MM.1S (cell line): ENCODE measurements around the gene FHIT.

Source experiments
- DNase-seq: peaks from one replicate; pipeline ENCODE4 v3.0.0-alpha.2; 2015
- H2AFZ ChIP-seq: fragments of 300-600 bp; sonication (generic); 2 replicates; pipeline ENCODE4 v1.6.0; 2016; ENCODE audit warnings: antibody characterized with exemption, low read length
- H3F3A ChIP-seq: fragments of 300-600 bp; sonication (generic); 2 replicates; pipeline ENCODE4 v1.6.1; 2016; ENCODE audit warnings: mild to moderate bottlenecking, antibody characterized with exemption, low read length, moderate library complexity, mixed read lengths; ENCODE audit not compliant: insufficient read depth
- H3K27ac ChIP-seq: fragments of 300-600 bp; sonication (generic); 2 replicates; pipeline ENCODE4 v1.5.1; 2016; ENCODE audit warnings: mild to moderate bottlenecking, low read length
- H3K27me3 ChIP-seq: fragments of 300-600 bp; sonication (generic); replicated peaks from 2 replicates; pipeline ENCODE4 v1.6.0; 2016; ENCODE audit warnings: low read length; ENCODE audit not compliant: insufficient read depth
- H3K36me3 ChIP-seq: fragments of 300-600 bp; sonication (generic); replicated peaks from 2 replicates; pipeline ENCODE4 v1.6.1; 2016; ENCODE audit warnings: mild to moderate bottlenecking, low read length, mixed read lengths; ENCODE audit not compliant: insufficient read depth
- H3K4me1 ChIP-seq: fragments of 300-600 bp; sonication (generic); 2 replicates; pipeline ENCODE4 v1.6.1; 2016; ENCODE audit warnings: low read length, mixed read lengths
- H3K4me2 ChIP-seq: fragments of 300-600 bp; sonication (generic); 2 replicates; pipeline ENCODE4 v1.6.0; 2016; ENCODE audit warnings: low read depth, low read length
- H3K4me3 ChIP-seq: fragments of 300-600 bp; sonication (generic); 2 replicates; pipeline ENCODE4 v1.5.1; 2016; ENCODE audit warnings: low read length, mixed read lengths
- H3K79me2 ChIP-seq: fragments of 300-600 bp; sonication (generic); 2 replicates; pipeline ENCODE4 v1.6.1; 2016; ENCODE audit warnings: mixed run types, low read length, mixed read lengths
- H3K9ac ChIP-seq: fragments of 300-600 bp; sonication (generic); 2 replicates; pipeline ENCODE4 v1.6.1; 2016; ENCODE audit warnings: low read length, mixed read lengths
- H3K9me2 ChIP-seq: fragments of 300-600 bp; sonication (generic); replicated peaks from 2 replicates; pipeline ENCODE4 v1.6.1; 2016; ENCODE audit warnings: mild to moderate bottlenecking, low read length, mixed read lengths; ENCODE audit not compliant: insufficient read depth
- H3K9me3 ChIP-seq: fragments of 300-600 bp; sonication (generic); replicated peaks from 2 replicates; pipeline ENCODE4 v1.6.1; 2016; ENCODE audit warnings: mild to moderate bottlenecking, low read length, mixed read lengths; ENCODE audit not compliant: insufficient read depth
- H4K20me1 ChIP-seq: fragments of 300-600 bp; sonication (generic); 2 replicates; pipeline ENCODE4 v1.6.1; 2016; ENCODE audit warnings: mild to moderate bottlenecking, low read length, moderate library complexity, mixed read lengths; ENCODE audit not compliant: insufficient read depth
- EZH2 ChIP-seq: fragments of 300-600 bp; sonication (generic); optimal IDR thresholded peaks from 2 replicates; pipeline ENCODE3; 2017; ENCODE audit warnings: low read depth, mild to moderate bottlenecking, antibody characterized with exemption, low read length, mixed read lengths
- EZH2phosphoT487 ChIP-seq: fragments of 300-600 bp; sonication (generic); IDR thresholded peaks from 2 replicates; pipeline ENCODE4 v1.6.1; 2018; ENCODE audit warnings: antibody characterized with exemption, low read length
- TF ChIP-seq, protein P1 (sequence below): fragments of 300-600 bp; sonication (generic); IDR thresholded peaks from 2 replicates; pipeline ENCODE4 v1.5.1; 2016; ENCODE audit warnings: antibody characterized with exemption, low read length, mixed read lengths

The FHIT gene

DNA sequence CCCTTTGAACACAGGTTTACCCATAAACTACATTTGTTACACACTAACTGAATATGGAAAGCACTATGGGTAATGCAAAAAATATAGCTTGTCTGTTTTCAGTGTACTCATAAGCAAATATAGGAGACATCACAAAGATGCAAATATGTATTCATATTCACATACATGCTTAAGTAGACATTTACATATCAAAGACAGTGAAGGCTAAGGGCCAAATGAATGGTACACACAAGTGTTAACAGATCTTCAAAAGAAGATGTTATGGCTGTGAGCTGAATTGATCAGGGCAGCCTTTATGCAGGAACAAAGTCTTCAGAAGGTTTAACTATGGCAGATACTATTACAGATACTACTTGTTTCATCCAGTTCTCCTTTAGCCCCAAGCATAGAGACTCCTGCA is 384.1 kb downstream of the FHIT start:
- Histone ChIP-seq H3K4me1 (no peaks in the 10 kb centered on the region), H3K36me3 (no peaks in the 10 kb centered on the region), H3K4me2 (no peak overlapping the region), H3K27me3 (no peaks in the 10 kb centered on the region), H3K9me3 (no peaks in the 10 kb centered on the region), H3F3A (no peaks in the 10 kb centered on the region), H4K20me1 (no peaks in the 10 kb centered on the region), H3K9me2 (no peaks in the 10 kb centered on the region), H3K4me3 (no peak overlapping the region), H3K9ac (no peak overlapping the region), H3K79me2 (no peaks in the 10 kb centered on the region), H3K27ac (no peak overlapping the region), H2AFZ (no peak overlapping the region)
- TF ChIP-seq EZH2phosphoT487 (no peak), EZH2 (no peak)
- TF ChIP-seq, protein P1, sequence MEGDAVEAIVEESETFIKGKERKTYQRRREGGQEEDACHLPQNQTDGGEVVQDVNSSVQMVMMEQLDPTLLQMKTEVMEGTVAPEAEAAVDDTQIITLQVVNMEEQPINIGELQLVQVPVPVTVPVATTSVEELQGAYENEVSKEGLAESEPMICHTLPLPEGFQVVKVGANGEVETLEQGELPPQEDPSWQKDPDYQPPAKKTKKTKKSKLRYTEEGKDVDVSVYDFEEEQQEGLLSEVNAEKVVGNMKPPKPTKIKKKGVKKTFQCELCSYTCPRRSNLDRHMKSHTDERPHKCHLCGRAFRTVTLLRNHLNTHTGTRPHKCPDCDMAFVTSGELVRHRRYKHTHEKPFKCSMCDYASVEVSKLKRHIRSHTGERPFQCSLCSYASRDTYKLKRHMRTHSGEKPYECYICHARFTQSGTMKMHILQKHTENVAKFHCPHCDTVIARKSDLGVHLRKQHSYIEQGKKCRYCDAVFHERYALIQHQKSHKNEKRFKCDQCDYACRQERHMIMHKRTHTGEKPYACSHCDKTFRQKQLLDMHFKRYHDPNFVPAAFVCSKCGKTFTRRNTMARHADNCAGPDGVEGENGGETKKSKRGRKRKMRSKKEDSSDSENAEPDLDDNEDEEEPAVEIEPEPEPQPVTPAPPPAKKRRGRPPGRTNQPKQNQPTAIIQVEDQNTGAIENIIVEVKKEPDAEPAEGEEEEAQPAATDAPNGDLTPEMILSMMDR: no peak
- DNase-seq: no peak

DNA sequence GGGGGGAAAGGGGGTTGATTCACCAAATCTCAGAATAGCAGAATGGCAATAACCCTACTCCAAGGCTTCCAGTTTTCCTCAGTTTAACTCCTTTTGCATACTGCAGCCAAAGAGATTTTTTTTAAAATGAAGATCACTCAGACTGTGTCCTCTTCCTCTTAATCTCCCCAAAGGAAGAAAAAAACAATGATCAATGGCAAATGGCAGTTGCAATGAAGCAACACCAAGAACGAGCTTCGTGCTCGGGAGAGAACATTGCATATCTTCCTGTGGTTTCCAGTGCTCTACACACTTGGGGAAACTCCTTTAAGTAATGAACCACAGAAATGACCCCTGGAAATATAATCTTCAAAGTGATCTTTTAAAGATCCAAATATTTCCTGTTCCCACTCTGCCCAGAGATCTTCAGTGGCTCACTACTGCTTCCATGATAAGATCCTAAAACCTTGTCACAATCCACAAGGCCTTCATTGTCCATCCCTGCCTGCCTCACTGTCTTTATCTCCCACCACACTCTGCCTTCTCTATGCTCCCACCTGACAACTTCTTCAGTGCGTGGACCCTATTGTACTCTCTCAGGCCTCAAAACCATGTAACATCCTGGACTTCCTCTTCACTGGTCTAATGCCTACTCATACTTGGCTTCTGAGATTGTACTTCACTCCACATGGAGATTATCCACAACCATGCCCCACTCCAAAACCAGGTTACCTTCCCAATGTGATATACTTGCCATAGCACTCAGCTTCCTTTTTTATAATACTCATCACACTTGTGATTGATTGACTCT is 394.8 kb downstream of the FHIT start:
- no peaks in the 10 kb centered on the region for H3K79me2 ChIP-seq
- no peaks in the 10 kb centered on the region for H4K20me1 ChIP-seq
- no peak for DNase-seq

DNA sequence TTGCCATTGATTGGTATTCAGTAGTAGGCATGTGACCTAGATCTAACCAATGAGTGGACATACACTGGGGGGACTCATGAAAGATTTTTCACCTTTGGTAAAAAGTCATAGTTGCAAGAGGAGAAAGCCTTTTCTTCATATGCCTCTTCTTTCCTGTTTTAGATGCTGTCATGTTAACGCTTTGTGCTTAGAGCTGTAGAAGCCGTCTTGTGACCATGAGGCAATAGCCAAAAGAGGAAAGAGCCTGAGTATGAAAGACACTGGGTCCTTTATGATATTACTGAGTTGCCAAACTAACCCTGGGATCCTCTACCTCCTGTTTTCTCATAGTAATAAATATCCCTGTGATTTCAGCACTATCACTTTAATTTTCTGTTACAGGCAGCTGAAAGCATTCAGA is 396.0 kb downstream of the FHIT start:
- Histone ChIP-seq H3K9me3 (no peaks in the 10 kb centered on the region), H3K36me3 (no peaks in the 10 kb centered on the region), H3K9me2 (no peaks in the 10 kb centered on the region), H3K27me3 (no peaks in the 10 kb centered on the region), H2AFZ (no peak overlapping the region), H3K27ac (no peak overlapping the region), H4K20me1 (no peaks in the 10 kb centered on the region), H3K9ac (no peak overlapping the region), H3K79me2 (no peaks in the 10 kb centered on the region), H3K4me2 (no peak overlapping the region), H3K4me1 (no peaks in the 10 kb centered on the region), H3F3A (no peaks in the 10 kb centered on the region), H3K4me3 (no peak overlapping the region)
- TF ChIP-seq, protein P1: no peak
- no peak for TF ChIP-seq EZH2
- TF ChIP-seq EZH2phosphoT487: no peak
- no peak for DNase-seq

More for the DNA sequence above, 394.8 kb downstream of the FHIT start:
- no peak overlapping the region for H2AFZ ChIP-seq
- no peaks in the 10 kb centered on the region for H3K4me1 ChIP-seq
- TF ChIP-seq EZH2phosphoT487 (no peak), EZH2 (no peak)
- TF ChIP-seq, protein P1: no peak
- no peak overlapping the region for H3K4me3 ChIP-seq
- no peak overlapping the region for H3K9ac ChIP-seq
- H3F3A ChIP-seq: no peaks in the 10 kb centered on the region
- H3K27ac ChIP-seq: no peak overlapping the region
- no peaks in the 10 kb centered on the region for H3K9me2 ChIP-seq
- H3K36me3 ChIP-seq: no peaks in the 10 kb centered on the region
- H3K4me2 ChIP-seq: no peak overlapping the region
- no peaks in the 10 kb centered on the region for H3K9me3 ChIP-seq
- no peaks in the 10 kb centered on the region for H3K27me3 ChIP-seq
